Thoracic aorta (tissue), 2 donors: ENCODE results near the gene QRICH2. TPM values are rescaled to one million over a fixed set of nuclear protein-coding genes. Genes with fewer than 3 reads are reported as not detected.

ENCODE experiments used
- ATAC-seq: fragments of 150-250 bp; one replicate; pipeline ENCODE4 v1.8.0; 2017; ENCODE audit warnings: low read depth; ENCODE audit not compliant: insufficient number of reproducible peaks, low FRiP score
- DNase-seq: peaks from one replicate; pipeline ENCODE4 v3.0.0-alpha.2; 2020; ENCODE audit warnings: low spot score
- H3K27ac ChIP-seq, 2 donors: fragments of 200-600 bp; sonication (generic); 1 replicate in 1 of 2; 2 replicates in 1 of 2; pipeline ENCODE4 v1.5.1; 2016; ENCODE audit warnings: mild to moderate bottlenecking in 2 of 2, moderate library complexity in 2 of 2
- H3K27me3 ChIP-seq: fragments of 200-600 bp; sonication (generic); replicated peaks from 2 replicates; pipeline ENCODE4 v1.6.0; 2016; ENCODE audit warnings: mild to moderate bottlenecking; ENCODE audit not compliant: insufficient read depth
- H3K36me3 ChIP-seq: fragments of 200-600 bp; sonication (generic); one replicate; pipeline ENCODE4 v1.5.1; 2016
- H3K4me1 ChIP-seq, 2 donors: fragments of 200-600 bp; sonication (generic); 1 replicate in 1 of 2; 2 replicates in 1 of 2; pipeline versions ENCODE4 v1.5.1 to v1.6.0; 2016; ENCODE audit warnings: low read depth in 2 of 2, mild to moderate bottlenecking in 1 of 2; ENCODE audit not compliant: control insufficient read depth in 1 of 2
- H3K4me3 ChIP-seq: fragments of 200-600 bp; sonication (generic); 2 replicates; pipeline ENCODE4 v1.5.1; 2016; ENCODE audit warnings: mild to moderate bottlenecking
- H3K9me3 ChIP-seq: fragments of 200-600 bp; sonication (generic); 2 replicates; pipeline ENCODE4 v1.5.1; 2016
- total RNA-seq, 2 donors: library from RNA; depleted of rRNA; stranded (reverse); fragments of >200 nt; gene quantifications; one replicate each; pipeline versions ENCODE4 v1.1.0 to v1.2.3, GENCODE V29; 2016
- TF ChIP-seq, protein P1 (sequence below): fragments of 200-600 bp; sonication (generic); IDR thresholded peaks from one replicate; pipeline ENCODE4 v1.5.1; 2019; ENCODE audit warnings: antibody characterized with exemption

The QRICH2 gene
- total RNA-seq, 2 donors from 2014 or later = 6.1 to 6.9 TPM

DNA sequence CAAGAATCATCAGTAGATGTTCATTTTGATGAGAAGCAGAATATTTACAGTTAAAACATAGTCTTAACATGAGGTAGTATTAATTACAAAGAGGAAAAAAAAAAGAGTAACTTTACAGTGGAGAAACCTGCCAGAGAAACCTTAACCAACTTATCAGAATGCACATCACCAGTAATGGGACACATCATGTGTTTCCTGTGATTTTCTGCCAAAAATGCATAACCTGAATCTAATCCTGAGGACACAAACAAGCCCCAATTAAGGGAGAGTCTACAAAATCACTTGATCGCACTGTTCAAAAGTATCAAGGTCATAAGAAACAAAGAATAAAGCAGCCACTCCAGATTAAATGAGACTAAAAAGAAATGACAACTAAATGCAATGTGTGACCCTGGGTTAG is 18.2 kb upstream of the QRICH2 start:
- no peaks in the 10 kb centered on the region for H3K4me1 ChIP-seq
- no peaks in the 10 kb centered on the region for H3K9me3 ChIP-seq
- DNase-seq = no peak
- no peak for ATAC-seq
- H3K4me3 ChIP-seq = no peak overlapping the region
- H3K27ac ChIP-seq = no peak overlapping the region
- no peaks in the 10 kb centered on the region for H3K27me3 ChIP-seq
- H3K36me3 ChIP-seq = peaks cover 19% of the 10 kb centered on the region
- TF ChIP-seq, protein P1, sequence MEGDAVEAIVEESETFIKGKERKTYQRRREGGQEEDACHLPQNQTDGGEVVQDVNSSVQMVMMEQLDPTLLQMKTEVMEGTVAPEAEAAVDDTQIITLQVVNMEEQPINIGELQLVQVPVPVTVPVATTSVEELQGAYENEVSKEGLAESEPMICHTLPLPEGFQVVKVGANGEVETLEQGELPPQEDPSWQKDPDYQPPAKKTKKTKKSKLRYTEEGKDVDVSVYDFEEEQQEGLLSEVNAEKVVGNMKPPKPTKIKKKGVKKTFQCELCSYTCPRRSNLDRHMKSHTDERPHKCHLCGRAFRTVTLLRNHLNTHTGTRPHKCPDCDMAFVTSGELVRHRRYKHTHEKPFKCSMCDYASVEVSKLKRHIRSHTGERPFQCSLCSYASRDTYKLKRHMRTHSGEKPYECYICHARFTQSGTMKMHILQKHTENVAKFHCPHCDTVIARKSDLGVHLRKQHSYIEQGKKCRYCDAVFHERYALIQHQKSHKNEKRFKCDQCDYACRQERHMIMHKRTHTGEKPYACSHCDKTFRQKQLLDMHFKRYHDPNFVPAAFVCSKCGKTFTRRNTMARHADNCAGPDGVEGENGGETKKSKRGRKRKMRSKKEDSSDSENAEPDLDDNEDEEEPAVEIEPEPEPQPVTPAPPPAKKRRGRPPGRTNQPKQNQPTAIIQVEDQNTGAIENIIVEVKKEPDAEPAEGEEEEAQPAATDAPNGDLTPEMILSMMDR = no peak

DNA sequence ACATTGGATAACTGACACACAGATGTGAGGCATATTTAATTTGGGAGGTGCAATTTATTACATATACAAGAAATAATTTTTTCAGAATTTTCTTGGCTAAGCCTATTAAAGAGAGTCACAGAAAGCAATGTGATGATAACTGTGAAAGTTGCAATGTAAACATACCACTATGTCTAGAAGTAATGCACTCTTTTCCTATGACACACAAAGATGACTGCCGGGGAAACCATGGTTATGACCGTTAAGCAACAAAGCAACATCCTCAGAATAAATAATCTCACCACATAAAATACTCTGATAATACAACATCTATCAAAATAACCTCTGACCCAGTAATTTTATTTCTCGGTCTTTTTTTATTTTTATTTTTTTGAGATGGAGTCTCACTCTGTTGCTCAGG is 10.5 kb upstream of the QRICH2 start:
- Histone ChIP-seq H3K4me3 (no peak overlapping the region), H3K4me1 (no peaks in the 10 kb centered on the region), H3K27ac (no peak overlapping the region), H3K27me3 (no peaks in the 10 kb centered on the region), H3K9me3 (no peaks in the 10 kb centered on the region), H3K36me3 (no peaks in the 10 kb centered on the region)
- TF ChIP-seq, protein P1 = no peak
- no peak for ATAC-seq
- DNase-seq = no peak

DNA sequence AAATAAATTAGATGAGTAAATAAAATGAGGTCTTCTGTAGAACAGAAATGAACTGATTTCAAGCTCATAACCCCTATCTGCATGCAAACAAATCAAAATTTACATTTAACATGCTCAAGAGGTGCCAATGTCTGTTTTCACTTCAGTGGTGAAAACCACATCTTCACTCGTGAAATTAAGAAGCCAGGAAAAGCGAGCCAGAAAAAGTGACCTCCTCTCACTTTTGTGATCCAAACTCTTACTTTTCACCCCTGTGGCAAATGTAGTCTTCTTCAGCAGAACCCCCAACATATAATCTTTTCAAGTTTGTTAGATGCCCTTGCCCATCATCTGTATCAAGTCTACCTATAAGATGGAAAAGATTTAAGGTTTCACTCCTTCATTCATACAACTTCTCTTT is 9.5 kb upstream of the QRICH2 start:
- no peaks in the 10 kb centered on the region for H3K27me3 ChIP-seq
- TF ChIP-seq, protein P1 = no peak
- no peak overlapping the region for H3K4me3 ChIP-seq
- H3K9me3 ChIP-seq = no peaks in the 10 kb centered on the region
- H3K4me1 ChIP-seq = no peaks in the 10 kb centered on the region
- no peak overlapping the region for H3K27ac ChIP-seq
- peaks cover 10% of the 10 kb centered on the region for H3K36me3 ChIP-seq
- DNase-seq (no peak), ATAC-seq (no peak)

DNA sequence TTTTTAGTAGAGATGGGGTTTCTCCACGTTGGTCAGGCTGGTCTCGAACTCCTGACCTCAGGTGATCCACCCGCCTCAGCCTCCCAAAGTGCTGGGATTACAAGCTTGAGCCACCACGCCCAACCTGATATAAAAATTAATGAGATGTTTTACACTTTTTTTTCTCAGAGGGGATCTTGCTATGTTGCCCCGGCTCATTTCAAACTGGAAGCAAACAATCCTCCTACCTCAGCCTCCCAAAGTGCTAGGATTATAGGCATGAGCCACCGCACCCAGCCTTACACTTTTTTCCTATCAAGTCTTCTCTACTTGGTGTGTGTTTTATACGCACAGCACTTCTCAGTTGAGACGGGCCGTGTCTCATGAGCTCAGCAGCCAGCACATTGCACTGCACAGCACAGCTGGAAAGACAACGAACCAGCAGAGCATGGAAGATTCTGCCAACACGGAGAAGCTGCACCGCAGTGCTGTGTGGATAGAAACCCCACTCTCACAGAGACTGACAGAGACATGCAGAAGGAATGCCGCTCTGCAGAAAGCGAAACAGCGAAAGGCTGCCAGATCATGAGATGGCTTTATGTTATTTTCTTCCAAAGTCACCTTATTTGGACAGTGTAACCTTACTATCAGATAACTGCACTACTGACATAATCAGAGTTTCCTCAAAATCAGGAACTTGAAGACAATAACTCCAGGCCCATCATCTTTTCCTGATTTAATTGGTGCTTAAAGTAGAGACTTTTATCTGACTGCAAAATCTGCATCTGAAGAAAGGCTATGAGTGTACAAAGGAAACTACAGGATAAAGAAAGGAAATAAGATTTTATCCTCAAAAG is 6.5 kb upstream of the QRICH2 start:
- no peak for DNase-seq
- Histone ChIP-seq H3K27me3 (no peaks in the 10 kb centered on the region), H3K36me3 (peaks cover 24% of the 10 kb centered on the region), H3K4me1 (no peaks in the 10 kb centered on the region), H3K9me3 (no peaks in the 10 kb centered on the region), H3K4me3 (no peak overlapping the region), H3K27ac (no peak overlapping the region)
- TF ChIP-seq, protein P1 = no peak
- ATAC-seq = no peak

DNA sequence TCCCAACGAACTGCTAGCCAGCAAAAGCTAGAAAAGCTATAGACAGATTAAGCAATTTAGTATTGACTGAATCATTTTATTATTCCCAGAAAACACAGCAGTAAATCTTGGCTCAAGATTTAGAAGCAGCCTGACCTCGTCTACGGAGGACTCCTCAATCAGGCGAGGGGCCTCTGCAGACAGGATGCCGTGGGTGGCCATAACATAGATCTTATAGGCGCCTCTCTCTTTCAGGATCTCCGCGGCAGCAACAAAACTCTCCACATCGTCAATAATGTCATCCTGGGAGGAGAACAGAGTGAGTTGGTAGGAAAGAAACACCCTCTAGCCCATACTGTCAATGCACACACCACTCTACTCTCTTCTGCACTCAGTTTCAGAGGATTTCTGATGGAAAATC is 4.7 kb upstream of the QRICH2 start:
- no peaks in the 10 kb centered on the region for H3K27me3 ChIP-seq
- no peak overlapping the region for H3K4me3 ChIP-seq
- no peak overlapping the region for H3K27ac ChIP-seq
- TF ChIP-seq, protein P1 = no peak
- H3K4me1 ChIP-seq = no peaks in the 10 kb centered on the region
- peaks cover 27% of the 10 kb centered on the region for H3K36me3 ChIP-seq
- ATAC-seq (no peak), DNase-seq (no peak)
- H3K9me3 ChIP-seq = no peaks in the 10 kb centered on the region
